Left lung (tissue), 10 donors: ENCODE results near the gene WRAP53. TPM values are rescaled to one million over a fixed set of nuclear protein-coding genes. Genes with fewer than 3 reads are reported as not detected.

ENCODE experiments used
- ATAC-seq: fragments of 200-7000 bp; cut with Tn5 transposase; one replicate; pipeline ENCODE4 v1.9.1; 2020; ENCODE audit warnings: moderate library complexity
- DNase-seq, 4 donors: peaks; one replicate each; pipeline ENCODE4 v3.0.0-alpha.2; 2013 to 2020
- H3K27ac ChIP-seq, 2 donors: fragments of 200-600 bp; sonication (generic) in 1 of 2; one replicate each; pipeline versions ENCODE4 v1.5.0 to v1.8.0; 2020 to 2021
- H3K27me3 ChIP-seq, 2 donors: fragments of 200-600 bp; sonication (generic) in 1 of 2; one replicate each; pipeline versions ENCODE4 v1.5.0 to v1.8.0; 2020 to 2021
- H3K36me3 ChIP-seq, 2 donors: fragments of 200-600 bp; sonication (generic) in 1 of 2; one replicate each; pipeline versions ENCODE4 v1.5.0 to v1.8.0; 2020 to 2021
- H3K4me1 ChIP-seq, 2 donors: fragments of 200-600 bp; one replicate each; pipeline ENCODE4 v1.8.0; 2021
- H3K4me3 ChIP-seq, 2 donors: fragments of 200-600 bp; sonication (generic) in 1 of 2; one replicate each; pipeline versions ENCODE4 v1.5.0 to v1.8.0; 2020 to 2021; ENCODE audit warnings: mild to moderate bottlenecking in 1 of 2
- H3K9me3 ChIP-seq, 2 donors: fragments of 200-600 bp; sonication (generic) in 1 of 2; one replicate each; pipeline versions ENCODE4 v1.5.0 to v1.8.0; 2020 to 2021
- CTCF ChIP-seq, 2 donors: fragments of 200-600 bp; sonication (generic) in 1 of 2; IDR thresholded peaks; one replicate each; pipeline versions ENCODE4 v1.5.0 to v1.8.0; 2021; ENCODE audit warnings: antibody characterized with exemption in 2 of 2
- intact Hi-C, 2 donors: fragments of 100-400 bp; cut with DNase I; formaldehyde crosslinking; loops; one replicate each; pipeline versions ENCODE4 v1.11.2 to v1.14.2; 2022
- polyA plus RNA-seq, 6 donors: library from polyadenylated mRNA; unstranded; fragments of 120-200 nt; gene quantifications; one replicate each; pipeline ENCODE4 v1.2.1, GENCODE V29; 2013; ENCODE audit not compliant: insufficient read length in 6 of 6
- total RNA-seq, 2 donors: library from RNA; stranded (reverse); fragmentation: NEBNext Ultra II Directional; extraction: Animal tissue kit (Norgen Biotek cat#: 25700); gene quantifications; one replicate each; pipeline ENCODE4 v1.2.1, GENCODE V29; 2021
- donor health status: DM: no; HTN: yes; CAD: no.
- donor health status: DM: no; HTN: no; CAD: no.

The WRAP53 gene
- total and polyA plus RNA-seq, 8 donors: 9.4 to 16.0 (median 13.4) TPM

DNA sequence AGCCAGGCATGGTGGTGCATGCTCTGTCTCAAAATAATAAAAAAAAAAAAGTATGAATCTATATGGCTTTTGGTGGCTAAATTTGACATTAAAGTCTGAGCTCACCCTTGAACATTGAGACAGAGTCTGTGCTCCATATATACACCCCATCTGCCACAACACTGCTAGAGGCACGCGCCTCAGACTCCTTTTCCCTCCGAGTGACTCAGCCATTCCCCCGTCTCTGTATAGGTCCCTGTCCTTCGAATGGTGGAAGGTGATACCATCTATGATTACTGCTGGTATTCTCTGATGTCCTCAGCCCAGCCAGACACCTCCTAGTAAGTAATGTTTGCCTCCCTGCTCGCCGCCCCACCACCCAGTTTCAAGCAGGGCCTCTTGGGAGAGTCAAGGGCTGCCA is 12.2 kb downstream of the WRAP53 start:
- no peak overlapping the region for H3K27ac ChIP-seq
- intact Hi-C loops: no loop called here
- no peak for ATAC-seq
- peaks cover 10 to 26% of the 10 kb centered on the region in 2 donors for H3K27me3 ChIP-seq
- no peak overlapping the region for H3K4me3 ChIP-seq
- no peaks in the 10 kb centered on the region for H3K9me3 ChIP-seq
- H3K4me1 ChIP-seq: peaks cover 5 to 13% of the 10 kb centered on the region in 2 donors
- no peak for DNase-seq
- no peak for TF ChIP-seq CTCF (IDR thresholded peaks at IDR 0.05)
- H3K36me3 ChIP-seq: peaks cover 0 to 47% of the 10 kb centered on the region in 2 donors

DNA sequence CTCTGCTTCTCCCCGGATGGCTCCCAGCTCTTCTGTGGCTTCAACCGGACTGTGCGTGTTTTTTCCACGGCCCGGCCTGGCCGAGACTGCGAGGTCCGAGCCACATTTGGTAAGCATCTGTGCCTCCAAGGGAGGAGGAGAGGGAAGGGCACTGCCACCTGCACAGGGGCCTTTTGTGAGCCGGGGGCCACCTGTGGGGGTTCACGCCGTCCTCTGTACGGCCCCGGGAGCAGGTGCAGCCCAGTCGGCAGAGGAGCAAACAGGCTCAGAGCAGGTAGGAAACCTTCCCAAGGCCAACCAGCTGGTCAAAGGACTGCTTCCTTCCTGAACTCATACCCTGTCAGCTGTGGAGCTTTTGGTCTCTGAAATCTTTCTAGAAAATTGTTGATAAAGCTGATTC is 13.4 kb downstream of the WRAP53 start:
- peaks cover 5 to 13% of the 10 kb centered on the region in 2 donors for H3K4me1 ChIP-seq
- TF ChIP-seq CTCF (IDR thresholded peaks at IDR 0.05): no peak
- no peaks in the 10 kb centered on the region for H3K9me3 ChIP-seq
- intact Hi-C loops: no loop called here
- DNase-seq (no peak), ATAC-seq (no peak)
- H3K27ac ChIP-seq: no peak overlapping the region
- peaks cover 0 to 40% of the 10 kb centered on the region in 2 donors for H3K36me3 ChIP-seq
- peaks cover 19 to 38% of the 10 kb centered on the region in 2 donors for H3K27me3 ChIP-seq
- no peak overlapping the region for H3K4me3 ChIP-seq

DNA sequence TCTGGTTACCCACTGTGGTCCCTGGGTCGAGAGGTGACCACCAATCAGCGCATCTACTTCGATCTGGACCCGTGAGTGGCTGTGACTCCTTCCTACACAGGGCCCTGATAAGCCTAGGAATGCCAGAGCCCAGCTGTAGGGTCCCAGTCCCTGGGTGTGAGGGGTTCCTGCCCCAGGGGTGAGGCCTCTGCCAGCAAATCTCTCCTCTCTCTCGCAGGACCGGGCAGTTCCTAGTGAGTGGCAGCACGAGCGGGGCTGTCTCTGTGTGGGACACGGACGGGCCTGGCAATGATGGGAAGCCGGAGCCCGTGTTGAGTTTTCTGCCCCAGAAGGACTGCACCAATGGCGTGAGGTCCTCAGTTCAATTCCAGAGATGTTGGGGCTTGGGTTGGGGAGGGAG is 14.5 kb downstream of the WRAP53 start:
- ATAC-seq (no peak), DNase-seq (no peak)
- no peak overlapping the region for H3K4me3 ChIP-seq
- no peak overlapping the region for H3K27ac ChIP-seq
- peaks cover 0 to 36% of the 10 kb centered on the region in 2 donors for H3K36me3 ChIP-seq
- TF ChIP-seq CTCF (IDR thresholded peaks at IDR 0.05): no peak
- peaks cover 5 to 13% of the 10 kb centered on the region in 2 donors for H3K4me1 ChIP-seq
- no peaks in the 10 kb centered on the region for H3K9me3 ChIP-seq
- intact Hi-C loops: no loop called here
- H3K27me3 ChIP-seq: peaks cover 19 to 49% of the 10 kb centered on the region in 2 donors

- H3K27ac ChIP-seq: no peak overlapping the region
- peaks cover 0 to 33% of the 10 kb centered on the region in 2 donors for H3K36me3 ChIP-seq
- no peaks in the 10 kb centered on the region for H3K9me3 ChIP-seq
- peaks cover 19 to 60% of the 10 kb centered on the region in 2 donors for H3K27me3 ChIP-seq
- no peak for TF ChIP-seq CTCF (IDR thresholded peaks at IDR 0.05)
- DNase-seq (peak in 2 of 4 donors; percentile 51 to 87), ATAC-seq (peak; percentile 68)
- no peak overlapping the region for H3K4me3 ChIP-seq
- intact Hi-C loops: no loop called here
- H3K4me1 ChIP-seq: peaks cover 5 to 13% of the 10 kb centered on the region in 2 donors
Observed at GRCh38 chr17:7703584-7704479, 15.6 kb downstream of the WRAP53 start.

- TF ChIP-seq CTCF (IDR thresholded peaks at IDR 0.05): no peak
- peaks cover 0 to 33% of the 10 kb centered on the region in 2 donors for H3K36me3 ChIP-seq
- intact Hi-C loops: no loop called here
- H3K4me1 ChIP-seq: peaks cover 5 to 13% of the 10 kb centered on the region in 2 donors
- DNase-seq (peak in 2 of 4 donors; percentile 43 to 71), ATAC-seq (peak; percentile 64)
- no peaks in the 10 kb centered on the region for H3K9me3 ChIP-seq
- H3K27ac ChIP-seq: no peak within 1 kb of the TSS
- H3K27me3 ChIP-seq: peaks cover 19 to 63% of the 10 kb centered on the region in 2 donors
- H3K4me3 ChIP-seq: peak within 1 kb of the TSS; percentile 19 to 25
Observed at GRCh38 chr17:7704601-7705268, 16.5 kb downstream of the WRAP53 start, which contains the start of gene EFNB3. Gene EFNB3, plus strand, starts transcription at chr17:7705202. Its CDS starts 397 bp downstream, at chr17:7705599.
